Neural cell (in vitro differentiated cells): ENCODE data around the gene SMIM36. TPM values are rescaled to one million over a fixed set of nuclear protein-coding genes. Genes with fewer than 3 reads are reported as not detected.

Experiments
- H2AFZ ChIP-seq: fragments of 200-600, 300-800 bp; sonication (generic), shearing (Covaris generic); 2 replicates; pipeline ENCODE4 v1.6.0; 2014; ENCODE audit warnings: low read depth, mild to moderate bottlenecking, antibody characterized with exemption, low read length, moderate library complexity
- H3F3A ChIP-seq: fragments of 200-600 bp; shearing (Covaris generic); 2 replicates; pipeline ENCODE4 v1.6.1; 2016; ENCODE audit warnings: mild to moderate bottlenecking, moderate library complexity, mixed read lengths, antibody characterized with exemption, low read length; ENCODE audit not compliant: insufficient read depth, poor library complexity, severe bottlenecking
- H3K27ac ChIP-seq: fragments of 200-600, 300-800 bp; sonication (generic), shearing (Covaris generic); 2 replicates; pipeline ENCODE4 v1.5.1; 2014; ENCODE audit warnings: mild to moderate bottlenecking, low read length, moderate library complexity
- H3K27me3 ChIP-seq: fragments of 300-800, 200-600 bp; sonication (generic), shearing (Covaris generic); 2 replicates; pipeline ENCODE4 v1.6.0; 2014; ENCODE audit warnings: mild to moderate bottlenecking, low read depth, low read length, moderate library complexity; ENCODE audit not compliant: insufficient read depth
- H3K36me3 ChIP-seq: fragments of 300-800, 200-600 bp; sonication (generic), shearing (Covaris generic); 2 replicates; pipeline ENCODE4 v1.5.1; 2014; ENCODE audit warnings: mild to moderate bottlenecking, antibody characterized with exemption, low read length, moderate library complexity; ENCODE audit not compliant: insufficient read depth
- H3K4me2 ChIP-seq: fragments of 300-800, 200-600 bp; sonication (generic), shearing (Covaris generic); 2 replicates; pipeline ENCODE4 v1.6.0; 2014; ENCODE audit warnings: mild to moderate bottlenecking, low read length
- H3K4me3 ChIP-seq: fragments of 300-800, 200-600 bp; sonication (generic), shearing (Covaris generic); 2 replicates; pipeline ENCODE4 v1.5.1; 2014; ENCODE audit warnings: mild to moderate bottlenecking, low read length, moderate library complexity
- H3K79me2 ChIP-seq: fragments of 200-600 bp; shearing (Covaris generic); replicated peaks from 2 replicates; pipeline ENCODE4 v1.6.0; 2014; ENCODE audit warnings: mild to moderate bottlenecking, low read length, moderate library complexity; ENCODE audit not compliant: insufficient read depth
- H3K9ac ChIP-seq: fragments of 300-800, 200-600 bp; sonication (generic), shearing (Covaris generic); 2 replicates; pipeline ENCODE4 v1.6.1; 2016; ENCODE audit warnings: mild to moderate bottlenecking, low read length, mixed read lengths
- H3K9me2 ChIP-seq: fragments of 200-600 bp; shearing (Covaris generic); 2 replicates; pipeline ENCODE4 v1.6.1; 2016; ENCODE audit warnings: mild to moderate bottlenecking, low read length, mixed read lengths; ENCODE audit not compliant: insufficient read depth
- H3K9me3 ChIP-seq: fragments of 200-600, 300-800 bp; sonication (generic), shearing (Covaris generic); 2 replicates; pipeline ENCODE4 v1.6.1; 2016; ENCODE audit warnings: mild to moderate bottlenecking, mixed run types, low read length, moderate library complexity, mixed read lengths
- H4K20me1 ChIP-seq: fragments of 200-600 bp; shearing (Covaris generic); 2 replicates; pipeline ENCODE4 v1.6.1; 2016; ENCODE audit warnings: mild to moderate bottlenecking, mixed run types; ENCODE audit not compliant: insufficient read depth
- CTCF ChIP-seq: fragments of 450-650 bp; IDR thresholded peaks from 2 replicates; pipeline ENCODE4 v1.5.1; 2014; ENCODE audit warnings: antibody characterized with exemption, mild to moderate bottlenecking, moderate library complexity; ENCODE audit not compliant: poor library complexity, severe bottlenecking
- EP300 ChIP-seq: fragments of 450-650 bp; conservative IDR thresholded peaks from 2 replicates; pipeline ENCODE4 v1.6.1; 2014; ENCODE audit warnings: antibody characterized with exemption, mild to moderate bottlenecking, moderate library complexity; ENCODE audit not compliant: poor library complexity, severe bottlenecking
- EZH2 ChIP-seq: fragments of 200-600, 300-800 bp; shearing (Covaris generic), sonication (generic); IDR thresholded peaks from 2 replicates; pipeline ENCODE4 v1.6.1; 2014; ENCODE audit warnings: antibody characterized with exemption, low read length, borderline replicate concordance, mild to moderate bottlenecking; ENCODE audit not compliant: insufficient read depth, poor library complexity, severe bottlenecking
- MXI1 ChIP-seq: fragments of 450-650 bp; conservative IDR thresholded peaks from 2 replicates; pipeline ENCODE4 v1.6.1; 2014; ENCODE audit warnings: antibody characterized with exemption, mild to moderate bottlenecking; ENCODE audit not compliant: poor library complexity, severe bottlenecking
- POLR2AphosphoS5 ChIP-seq: IDR thresholded peaks from 2 replicates; pipeline ENCODE4 v1.6.1; 2012
- RAD21 ChIP-seq: fragments of 450-650 bp; conservative IDR thresholded peaks from 2 replicates; pipeline ENCODE4 v1.6.1; 2014; ENCODE audit warnings: antibody characterized with exemption, mild to moderate bottlenecking, moderate library complexity
- REST ChIP-seq: IDR thresholded peaks from 2 replicates; pipeline ENCODE4 v1.6.1; 2012; ENCODE audit warnings: borderline replicate concordance
- SMC3 ChIP-seq: fragments of 450-650 bp; conservative IDR thresholded peaks from 2 replicates; pipeline ENCODE4 v1.6.1; 2014; ENCODE audit warnings: antibody characterized with exemption, mild to moderate bottlenecking, moderate library complexity; ENCODE audit not compliant: poor library complexity
- TAF1 ChIP-seq: IDR thresholded peaks from 2 replicates; pipeline ENCODE4 v1.6.1; 2012; ENCODE audit warnings: low read depth
- polyA plus RNA-seq: library from polyadenylated mRNA; depleted of rRNA; stranded (reverse); fragments of >200 nt; gene quantifications from 2 replicates; pipeline ENCODE4 v1.2.3, GENCODE V29; 2014

SMIM36 gene
- polyA plus RNA-seq, 1 donor from 2014 or later = not detected

GRCh38 chr17:55414983-55415382 lies 96.3 kb downstream of the SMIM36 start:
- Histone ChIP-seq H3K9me3 (no peaks in the 10 kb centered on the region), H3K9ac (no peak overlapping the region), H3K79me2 (peaks cover 27% of the 10 kb centered on the region), H3K36me3 (no peaks in the 10 kb centered on the region), H3K9me2 (no peaks in the 10 kb centered on the region), H2AFZ (no peak overlapping the region), H4K20me1 (no peaks in the 10 kb centered on the region), H3F3A (no peaks in the 10 kb centered on the region), H3K4me3 (no peak overlapping the region), H3K27ac (no peak overlapping the region), H3K4me2 (no peak overlapping the region), H3K27me3 (no peaks in the 10 kb centered on the region)
- no peak for TF ChIP-seq RAD21
- no peak for TF ChIP-seq EP300
- TF ChIP-seq MXI1 = no peak
- TF ChIP-seq EZH2 = no peak
- TF ChIP-seq TAF1 = no peak
- TF ChIP-seq POLR2AphosphoS5 = no peak
- no peak for TF ChIP-seq REST
- TF ChIP-seq SMC3 = no peak
- TF ChIP-seq CTCF = no peak

DNA sequence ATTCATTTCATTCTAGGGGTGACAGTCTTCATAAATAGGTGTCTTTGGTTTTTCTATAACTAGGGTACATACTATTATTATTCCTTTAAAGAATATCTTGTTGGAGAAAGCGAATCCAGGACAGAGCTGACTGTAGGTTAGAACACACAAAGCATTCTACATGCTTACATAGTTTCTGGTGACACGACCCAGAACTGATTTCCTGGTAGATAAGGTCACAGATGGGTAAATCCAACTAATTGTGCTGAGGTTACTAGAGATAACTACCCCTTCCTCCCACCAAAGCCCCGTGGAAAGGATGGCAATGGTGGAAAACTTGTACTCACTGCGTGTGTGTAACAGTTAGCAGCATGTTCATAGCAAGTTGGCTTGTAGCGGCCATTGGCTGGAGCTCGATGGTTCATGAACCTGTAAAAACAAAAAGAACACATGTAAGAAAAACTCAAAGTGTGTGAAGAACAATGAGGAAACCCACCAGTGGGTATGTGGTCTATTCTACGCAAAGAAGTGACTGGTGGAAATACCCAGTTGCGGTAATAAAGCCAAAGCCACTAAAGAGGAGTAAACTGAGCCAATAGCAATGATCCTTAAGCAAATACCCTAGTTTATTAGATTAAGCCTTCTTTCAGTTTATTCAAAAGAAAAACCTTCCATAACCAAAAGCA lies 97.3 kb downstream of the SMIM36 start:
- no peak overlapping the region for H2AFZ ChIP-seq
- no peaks in the 10 kb centered on the region for H3K9me2 ChIP-seq
- H3F3A ChIP-seq = no peaks in the 10 kb centered on the region
- no peak for TF ChIP-seq EZH2
- TF ChIP-seq POLR2AphosphoS5 = no peak
- TF ChIP-seq REST = no peak
- TF ChIP-seq RAD21 = no peak
- no peak for TF ChIP-seq TAF1
- TF ChIP-seq EP300 = no peak
- no peak for TF ChIP-seq SMC3
- no peak for TF ChIP-seq CTCF
- no peak for TF ChIP-seq MXI1
- H3K9me3 ChIP-seq = no peaks in the 10 kb centered on the region
- H3K4me2 ChIP-seq = no peak overlapping the region
- no peak overlapping the region for H3K9ac ChIP-seq
- H4K20me1 ChIP-seq = no peaks in the 10 kb centered on the region
- peaks cover 17% of the 10 kb centered on the region for H3K79me2 ChIP-seq
- no peak overlapping the region for H3K27ac ChIP-seq
- H3K36me3 ChIP-seq = no peaks in the 10 kb centered on the region
- no peak overlapping the region for H3K4me3 ChIP-seq
- H3K27me3 ChIP-seq = no peaks in the 10 kb centered on the region
